ENCODE results near the gene DDX39A. TPM values are rescaled to one million over a fixed set of nuclear protein-coding genes. Genes with fewer than 3 reads are reported as not detected.

The DDX39A gene
- total and polyA plus RNA-seq, 2 of the 8 experiments (the other 6 are each of a cell fraction or from before 2014, with no cell fraction given) = 139 TPM

DNA sequence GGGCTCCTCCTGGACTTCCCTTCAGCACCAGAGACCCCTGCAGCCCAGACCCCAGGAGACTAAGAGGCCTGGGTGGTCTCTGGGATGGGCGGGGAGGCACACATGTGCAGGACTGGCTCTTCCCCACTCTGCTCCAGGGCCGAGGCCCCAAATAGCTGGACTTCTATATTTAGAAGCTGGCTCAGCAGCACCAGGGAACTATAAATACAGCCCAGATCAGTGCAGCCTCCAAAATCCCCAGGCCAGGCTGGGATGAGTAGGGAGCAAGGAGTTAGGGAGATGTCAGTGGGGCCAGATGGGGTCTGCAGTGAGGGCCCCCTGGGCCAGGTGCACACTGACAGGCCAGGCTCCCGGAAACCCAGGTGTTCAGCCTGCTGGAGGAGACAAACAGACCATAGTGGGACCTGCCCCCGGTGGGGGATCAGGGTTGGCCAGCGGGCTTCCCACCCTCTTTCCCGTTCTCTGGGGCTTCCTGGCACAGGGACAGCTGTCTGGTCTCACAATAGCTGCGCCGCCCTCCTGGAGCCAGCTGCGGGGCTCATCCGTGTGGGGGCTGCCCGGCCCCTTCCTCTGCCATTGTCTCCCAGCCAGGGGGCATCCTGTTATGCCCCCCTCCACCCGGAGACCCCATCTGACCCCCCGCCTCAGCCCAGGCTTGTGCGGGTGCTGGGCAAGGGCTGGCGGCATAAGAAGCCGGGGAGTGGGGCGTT is 43.4 kb downstream of the DDX39A start:
- no peak overlapping the region for H2AFZ ChIP-seq (ENCODE audit: low read length)
- no peak overlapping the region for H2BK120ac ChIP-seq (replicated peaks; ENCODE audit: low read depth, low read length)
- peak overlapping the region; percentile 27; the same call in 1 of the 2 replicates for H2BK12ac ChIP-seq (ENCODE audit: low read depth, low read length)
- no peaks in the 10 kb centered on the region for H4K20me1 ChIP-seq (replicated peaks in 1 of 2; ENCODE audit: control insufficient read depth in 1 of 2, insufficient read depth in 2 of 2, low read length in 2 of 2)
- ChIA-PET POLR2A (ENCODE audit: partially characterized antibody) (interaction anchor here (0.7 to 0.8 kb wide), 2 partner anchors 12 to 14 kb away, joined by 3 read pairs; no protein-coding TSS in a partner anchor), CTCF (ENCODE audit: partially characterized antibody) (interaction anchor here (0.6 to 1.2 kb wide), 6 partner anchors 14 to 1947 kb away, joined by 3 read pairs; no protein-coding TSS in a partner anchor)
- no peak overlapping the region for H2AK5ac ChIP-seq (ENCODE audit: low read depth, low read length)
- FAIRE-seq (no peak), DNase-seq (ENCODE audit: low read depth in 1 of 2, low spot score in 2 of 2) (no peak)
- H2BK5ac ChIP-seq (ENCODE audit: low read depth, low read length) = no peak overlapping the region
- H2BK20ac ChIP-seq (ENCODE audit: low read length) = no peak overlapping the region
- H3K4ac ChIP-seq (replicated peaks; ENCODE audit: insufficient read length, low read depth, low read length) = no peak overlapping the region
- H3K36me3 ChIP-seq (ENCODE audit: control insufficient read depth in 2 of 4, insufficient read depth in 4 of 4, low read length in 3 of 4) = no peaks in the 10 kb centered on the region
- H3K14ac ChIP-seq (ENCODE audit: insufficient read length) = no peak overlapping the region
- H3K9ac ChIP-seq (replicated peaks in 1 of 4; ENCODE audit: extremely low read depth in 1 of 4, low read depth in 3 of 4, low read length in 3 of 4) = no peak overlapping the region
- H4K5ac ChIP-seq (ENCODE audit: insufficient read length, low read depth, low read length) = no peak overlapping the region
- H3K4me1 ChIP-seq (replicated peaks in 1 of 4; ENCODE audit: control insufficient read depth in 3 of 4, insufficient read depth in 4 of 4, low read length in 3 of 4) = peaks cover 0 to 12% (median 5%) of the 10 kb centered on the region in 4 experiments; a peak in 4 of 7 replicates
- H4K91ac ChIP-seq (replicated peaks; ENCODE audit: insufficient read length, low read length) = no peak overlapping the region
- H3K23ac ChIP-seq (ENCODE audit: insufficient read length) = no peak overlapping the region
- no peak overlapping the region for H3K4me2 ChIP-seq (ENCODE audit: insufficient read depth in 1 of 2, low read depth in 2 of 2, low read length in 2 of 2)
- TF ChIP-seq FOSL1 (IDR thresholded peaks at IDR 0.05; ENCODE audit: insufficient read depth, low read depth, low read length) (no peak), EP300 (IDR thresholded peaks at IDR 0.05; ENCODE audit: borderline replicate concordance in 1 of 2, low read depth in 2 of 2, low read length in 2 of 2) (no peak), RXRA (IDR thresholded peaks at IDR 0.05; ENCODE audit: insufficient read depth, low read depth, low read length) (no peak), HDAC6 (IDR thresholded peaks at IDR 0.05; ENCODE audit: low read depth, low read length) (no peak), POU5F1 (IDR thresholded peaks at IDR 0.05; ENCODE audit: low read depth, low read length) (no peak), NRF1 (IDR thresholded peaks at IDR 0.05; ENCODE audit: low read depth, low read length) (no peak)
- H2BK15ac ChIP-seq (ENCODE audit: low read length) = no peak overlapping the region
- 89% methylated on average over 13 of the region's 17 CpGs; no CpG with 5 or more reads in 1 of the 2 experiments for WGBS, 2 experiments (ENCODE audit: extremely low coverage in 1 of 2, insufficient coverage in 1 of 2, insufficient read length in 1 of 2, insufficient replicate concordance in 2 of 2, low coverage in 1 of 2, low lambda C conversion rate in 2 of 2, missing lambda C conversion rate in 1 of 2)
- no peaks in the 10 kb centered on the region for H3K27me3 ChIP-seq (replicated peaks in 1 of 4; ENCODE audit: control insufficient read depth in 3 of 4, extremely low read depth in 1 of 4, insufficient read depth in 3 of 4, low read length in 3 of 4)
- peak overlapping the region; percentile 48 for H3K18ac ChIP-seq (ENCODE audit: extremely low read depth, low read length)
- H3K79me1 ChIP-seq (ENCODE audit: low read depth, low read length) = no peaks in the 10 kb centered on the region
- H3K23me2 ChIP-seq (ENCODE audit: low read depth, low read length) = no peaks in the 10 kb centered on the region
- H3K56ac ChIP-seq (replicated peaks; ENCODE audit: insufficient read length, low read depth, low read length) = no peak overlapping the region
- no peak overlapping the region for H3K4me3 ChIP-seq (ENCODE audit: extremely low read depth in 1 of 4, insufficient read depth in 2 of 4, low read depth in 3 of 4, low read length in 4 of 4)
- no peak overlapping the region for H3K27ac ChIP-seq (ENCODE audit: low read depth, low read length)
- H3K79me2 ChIP-seq (ENCODE audit: control insufficient read depth in 1 of 2, insufficient read depth in 2 of 2, low read length in 2 of 2) = no peaks in the 10 kb centered on the region
- H3K9me3 ChIP-seq (ENCODE audit: insufficient read depth in 2 of 2, low read depth in 1 of 2, low read length in 1 of 2) = no peaks in the 10 kb centered on the region
- H4K8ac ChIP-seq (ENCODE audit: extremely low read depth, insufficient read depth, low read length) = peak overlapping the region; percentile 6; the same call in 1 of the 2 replicates

Measured in H1 (cell line).